Activated T-cell treated with anti-CD3 and anti-CD28 coated beads for 48 hours (primary cell): ENCODE data around the gene FAM184B.

ENCODE experiments used
- DNase-seq: peaks from one replicate; pipeline ENCODE4 v3.0.0-alpha.2; 2020; ENCODE audit warnings: low read depth

Gene FAM184B

GRCh38 chr4:17636341-17636695 is 145.1 kb downstream of the FAM184B start:
- no peak for DNase-seq

DNA sequence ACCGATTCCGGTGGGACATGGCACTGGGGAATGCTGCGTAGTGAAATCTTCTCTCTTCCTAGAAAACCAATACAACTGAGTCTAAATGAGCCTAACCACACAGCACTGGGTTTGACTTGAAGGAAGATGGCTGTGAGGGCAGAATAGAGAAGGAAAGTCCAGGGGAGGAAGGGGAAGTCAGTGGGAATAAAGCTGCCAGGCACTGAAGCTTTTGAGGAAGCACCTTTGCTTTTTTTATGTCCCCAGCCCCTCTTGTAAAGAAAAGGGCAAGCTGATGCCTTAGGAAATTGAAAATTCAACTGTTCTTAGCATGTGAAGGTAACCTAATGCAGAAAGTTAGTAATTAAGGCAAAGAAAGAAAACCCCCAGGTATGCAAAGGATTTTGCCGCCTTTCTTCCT is 146.4 kb downstream of the FAM184B start:
- no peak for DNase-seq

- no peak for DNase-seq
Measured at GRCh38 chr4:17633600-17633999, 147.8 kb downstream of the FAM184B start.

GRCh38 chr4:17630228-17630627 is 151.2 kb downstream of the FAM184B start:
- no peak for DNase-seq

GRCh38 chr4:17624821-17625220 is 156.6 kb downstream of the FAM184B start:
- DNase-seq, result no peak

GRCh38 chr4:17623451-17624001 is 157.9 kb downstream of the FAM184B start:
- DNase-seq, result no peak

DNA sequence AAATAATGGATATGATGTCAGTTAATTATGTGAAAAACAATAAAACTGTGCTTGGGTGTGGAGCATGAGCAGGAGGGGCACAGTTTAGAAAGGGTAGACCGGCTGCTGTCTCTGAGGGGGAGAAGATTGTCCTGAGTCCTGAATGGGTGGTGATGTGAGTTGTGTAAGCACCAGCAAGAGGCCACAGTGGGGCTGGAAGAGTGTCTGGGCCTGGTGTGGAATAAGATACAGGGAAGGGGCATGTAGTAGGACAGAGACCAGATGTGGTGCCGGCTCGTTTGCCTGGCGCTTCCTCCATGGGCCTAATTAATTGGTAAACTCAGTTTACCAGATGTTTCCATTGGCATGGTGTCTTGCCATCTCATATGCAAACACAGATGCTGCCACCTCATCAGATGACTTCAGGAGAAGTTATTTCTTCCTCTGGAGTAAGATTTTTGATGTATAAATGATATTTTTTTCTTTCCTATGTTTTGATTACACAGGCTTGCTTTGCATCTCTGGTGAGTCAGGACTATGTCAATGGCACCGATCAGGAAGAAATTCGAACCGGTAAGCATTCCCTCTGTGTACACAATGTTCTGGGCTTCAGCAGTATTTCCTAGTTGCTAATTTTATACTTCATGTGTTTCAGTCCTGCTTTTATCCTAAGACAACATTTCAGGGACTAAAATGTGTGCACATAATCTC is 161.9 kb downstream of the FAM184B start:
- DNase-seq, result no peak

GRCh38 chr4:17618926-17619325 is 162.5 kb downstream of the FAM184B start:
- no peak for DNase-seq

DNA sequence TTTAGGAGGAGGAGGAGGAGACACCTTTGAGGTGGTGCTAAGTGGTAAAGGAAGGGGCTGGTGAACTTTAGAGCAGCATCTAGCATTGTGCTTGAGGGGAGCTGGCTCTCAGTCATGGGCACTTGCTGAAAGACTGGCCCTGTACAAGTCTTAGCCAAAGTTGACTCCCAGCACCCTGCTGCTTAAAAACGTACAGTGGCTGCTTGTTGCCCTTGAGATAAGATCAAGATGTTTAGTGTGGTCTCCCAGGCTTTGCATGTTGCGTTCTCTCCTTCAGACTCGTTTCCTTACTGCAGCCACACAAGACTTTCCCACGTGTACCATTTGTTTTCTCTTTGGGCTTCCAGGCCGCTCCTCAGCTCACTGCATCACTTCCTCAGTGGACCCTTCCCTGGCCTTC is 165.1 kb downstream of the FAM184B start:
- DNase-seq, result no peak

- peak; percentile 90 for DNase-seq
Measured at GRCh38 chr4:17614416-17615299, 166.8 kb downstream of the FAM184B start, which contains the start of gene MED28. TSS of gene MED28 (plus strand) at chr4:17614641. CDS start at chr4:17614655, 14 bp downstream.

DNA sequence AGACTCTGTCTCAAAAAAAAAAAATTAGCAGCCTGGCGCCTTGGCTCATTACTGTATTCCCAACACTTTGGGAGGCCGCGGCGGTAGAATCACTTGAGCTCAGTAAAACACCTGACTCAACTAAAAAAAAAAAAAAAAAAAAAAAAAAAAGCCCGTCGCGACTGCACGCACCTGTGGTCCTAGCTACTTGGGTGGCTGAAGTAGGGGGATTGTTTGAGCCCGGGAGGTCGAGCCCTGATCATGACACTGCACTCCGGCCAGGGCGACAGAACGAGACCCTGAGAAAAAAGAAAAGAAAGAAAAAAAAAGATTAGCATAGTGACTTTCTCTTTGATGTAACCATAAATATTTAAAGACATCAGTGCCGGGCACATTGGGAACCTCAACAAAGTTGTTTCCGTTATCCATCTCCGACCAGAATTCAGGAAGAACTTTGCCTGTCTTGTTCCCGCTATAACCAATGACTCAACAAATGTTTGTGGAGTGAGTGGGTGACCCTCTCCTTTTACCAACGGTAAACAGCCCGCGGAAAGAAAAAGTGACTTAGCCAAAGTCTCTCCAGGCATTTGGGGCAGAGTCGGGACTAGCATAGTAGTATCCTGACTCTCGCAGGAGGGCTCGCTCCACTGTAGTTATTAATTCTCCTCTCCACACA is 167.5 kb downstream of the FAM184B start:
- DNase-seq, result no peak

- DNase-seq, result no peak
Measured at GRCh38 chr4:17605236-17605635, 176.2 kb downstream of the FAM184B start.

DNA sequence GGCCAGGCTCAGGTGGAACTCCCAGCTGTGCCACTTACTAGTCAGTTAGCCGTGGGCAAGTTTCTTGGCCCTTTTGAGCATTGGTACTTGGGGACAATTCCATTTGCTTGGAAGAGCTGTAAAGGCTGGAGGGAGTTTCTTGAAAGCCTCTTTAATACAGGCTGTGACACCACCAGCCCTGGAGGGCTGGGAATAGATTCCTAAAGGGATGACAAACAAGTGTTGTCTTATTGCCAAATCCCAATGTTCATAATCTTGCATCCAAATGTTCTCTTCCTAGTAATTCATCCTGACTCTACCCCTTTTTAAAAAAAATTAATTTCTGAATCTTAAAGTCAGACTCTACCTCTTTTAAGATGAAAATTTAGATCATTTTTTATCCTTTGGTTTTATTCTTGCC is 181.6 kb downstream of the FAM184B start:
- DNase-seq, result no peak

GRCh38 chr4:17597517-17597916 is 183.9 kb downstream of the FAM184B start:
- DNase-seq, result no peak

GRCh38 chr4:17595471-17596005 is 185.9 kb downstream of the FAM184B start:
- DNase-seq, result no peak

DNA sequence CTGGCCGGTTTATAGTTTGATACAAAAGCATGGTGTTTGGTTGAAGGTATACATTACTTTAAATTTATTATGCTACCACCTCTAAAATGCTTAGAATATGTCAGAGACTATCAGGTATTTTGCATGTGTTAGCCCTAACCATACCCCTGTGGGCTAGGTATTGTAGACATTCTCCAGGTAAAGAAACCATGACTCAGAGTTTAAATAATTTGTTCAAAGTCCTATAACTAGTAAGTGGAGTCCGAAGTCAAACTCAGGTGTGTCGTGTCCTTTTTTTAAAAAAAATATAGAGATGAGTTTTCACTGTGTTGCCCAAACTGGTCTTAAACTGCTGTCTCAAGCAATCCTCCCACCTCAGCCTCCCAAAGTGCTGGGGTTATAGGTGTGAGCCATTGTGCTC is 192.1 kb downstream of the FAM184B start:
- DNase-seq, result no peak

DNA sequence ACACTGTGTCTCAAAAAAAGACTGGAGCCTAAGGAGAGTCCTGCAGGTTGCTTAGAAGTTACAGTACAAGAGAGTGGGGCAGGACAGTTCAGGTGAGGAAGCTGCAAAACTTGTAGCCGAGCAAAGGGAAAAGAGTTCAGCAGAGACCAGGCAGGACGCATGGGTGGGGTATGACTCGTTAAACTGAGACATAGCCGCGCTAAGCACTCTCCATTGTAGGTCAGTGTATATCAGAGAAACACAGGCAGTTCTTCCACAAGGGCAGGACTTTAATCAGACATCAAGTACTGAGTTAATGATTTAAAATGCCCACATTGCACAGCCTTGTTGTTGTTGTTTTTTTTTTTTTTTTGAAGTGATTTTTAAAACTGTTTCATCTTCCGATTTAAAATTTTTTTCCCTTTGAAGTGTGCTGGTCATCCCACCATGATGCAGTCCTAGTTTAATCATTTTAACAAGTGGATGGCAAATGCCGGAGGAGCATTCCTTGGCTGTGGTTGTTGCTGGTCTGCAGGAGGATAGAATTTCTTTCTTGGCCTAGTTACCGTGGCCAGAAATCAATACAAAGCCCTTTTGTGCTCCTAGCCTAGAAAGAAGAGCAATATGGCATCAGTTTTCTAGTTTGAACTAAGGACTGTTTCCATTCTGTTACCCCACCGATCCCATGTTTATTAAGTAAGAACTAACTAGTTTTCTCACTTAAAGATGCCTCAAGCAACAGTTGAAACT is 194.2 kb downstream of the FAM184B start:
- DNase-seq, result no peak

GRCh38 chr4:17584521-17585213 is 196.8 kb downstream of the FAM184B start:
- no peak for DNase-seq

GRCh38 chr4:17583941-17584340 is 197.5 kb downstream of the FAM184B start:
- no peak for DNase-seq

GRCh38 chr4:17583276-17583675 is 198.1 kb downstream of the FAM184B start:
- DNase-seq, result no peak

DNA sequence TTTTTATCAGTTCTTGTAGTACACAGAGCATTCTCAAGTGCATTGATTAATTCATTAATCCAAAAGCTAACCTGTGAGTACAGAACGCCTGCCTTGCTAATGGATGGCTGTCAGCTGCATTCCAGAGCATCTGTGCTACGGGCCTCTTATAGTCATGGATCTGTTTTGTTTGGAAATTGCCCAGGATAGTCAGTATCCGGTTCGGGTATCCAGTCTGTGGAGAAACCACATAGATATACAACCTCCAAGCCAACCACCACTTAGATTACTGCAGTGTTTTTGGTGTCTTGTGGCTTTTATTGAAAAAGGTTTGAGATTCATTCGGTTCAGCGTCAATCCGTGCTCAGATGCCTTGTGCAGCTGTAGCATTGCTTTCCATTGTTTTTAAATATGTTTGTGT is 200.5 kb downstream of the FAM184B start:
- DNase-seq, result no peak
